GM19468 (cell line): ENCODE results near the gene ORAI3.

Experiments
- ATAC-seq: cut with Tn5 transposase; IDR thresholded peaks from one replicate; pipeline ENCODE4 v1.9.1; 2021; ENCODE audit warnings: mild to moderate bottlenecking, moderate library complexity, moderate number of reproducible peaks; ENCODE audit not compliant: unreplicated experiment; ENCODE audit errors: extremely low read depth

Gene ORAI3

DNA sequence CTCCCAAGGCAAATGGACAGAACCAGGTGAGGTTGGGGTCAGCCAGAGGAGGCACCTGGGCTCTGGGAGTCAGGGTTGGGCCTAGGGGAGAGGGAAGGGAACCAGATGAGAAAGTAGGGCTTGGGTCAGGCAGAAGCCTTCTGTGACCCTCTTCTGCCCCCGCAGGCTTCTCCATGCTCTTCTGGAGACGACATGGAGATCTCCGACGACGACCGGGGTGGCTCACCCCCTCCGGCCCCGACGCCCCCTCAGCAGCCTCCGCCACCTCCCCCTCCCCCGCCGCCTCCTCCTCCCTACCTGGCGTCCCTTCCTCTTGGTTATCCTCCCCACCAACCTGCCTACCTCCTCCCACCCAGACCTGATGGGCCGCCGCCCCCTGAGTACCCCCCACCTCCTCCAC lies 16.6 kb downstream of the ORAI3 start:
- no peak for ATAC-seq

DNA sequence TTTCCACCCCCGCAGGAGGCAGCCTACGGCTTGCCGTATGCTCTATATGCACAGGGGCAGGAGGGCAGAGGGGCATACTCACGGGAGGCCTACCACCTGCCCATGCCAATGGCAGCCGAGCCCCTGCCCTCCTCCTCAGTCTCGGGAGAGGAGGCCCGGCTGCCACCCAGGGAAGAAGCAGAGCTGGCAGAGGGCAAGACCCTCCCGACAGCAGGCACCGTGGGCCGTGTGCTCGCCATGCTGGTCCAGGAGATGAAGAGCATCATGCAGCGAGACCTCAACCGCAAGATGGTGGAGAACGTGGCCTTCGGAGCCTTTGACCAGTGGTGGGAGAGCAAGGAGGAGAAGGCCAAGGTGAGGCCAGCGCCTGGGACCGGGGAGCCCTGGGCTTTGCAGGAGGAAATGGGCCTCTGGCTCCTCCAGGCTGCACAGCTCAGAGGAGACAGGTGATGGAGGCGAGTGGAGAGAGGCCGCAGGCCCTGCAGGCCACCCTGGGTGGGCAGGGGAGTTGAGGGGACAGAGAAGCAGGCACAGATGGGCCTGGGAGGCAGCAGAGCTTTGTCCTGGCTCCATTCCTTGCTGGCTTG lies 17.3 kb downstream of the ORAI3 start:
- ATAC-seq: no peak

DNA sequence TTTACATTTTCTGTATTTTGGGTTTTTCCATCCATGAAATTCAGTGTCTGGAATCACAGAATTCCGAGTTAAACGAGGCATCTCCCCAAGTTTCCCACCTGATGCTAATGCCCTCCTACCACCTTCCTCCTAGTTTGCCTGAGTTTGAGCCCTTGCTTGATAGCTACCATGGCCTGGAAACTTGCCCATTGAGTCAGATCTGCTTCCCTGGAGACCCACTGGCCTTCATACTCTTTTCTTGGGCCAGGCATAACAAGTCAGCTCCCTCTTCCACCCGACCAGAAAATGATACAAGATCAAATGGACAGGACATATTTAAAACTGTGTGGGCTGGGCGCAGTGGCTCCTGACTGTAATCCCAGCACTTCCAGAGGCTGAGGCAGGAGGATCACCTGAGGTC lies 18.9 kb downstream of the ORAI3 start:
- ATAC-seq: no peak

DNA sequence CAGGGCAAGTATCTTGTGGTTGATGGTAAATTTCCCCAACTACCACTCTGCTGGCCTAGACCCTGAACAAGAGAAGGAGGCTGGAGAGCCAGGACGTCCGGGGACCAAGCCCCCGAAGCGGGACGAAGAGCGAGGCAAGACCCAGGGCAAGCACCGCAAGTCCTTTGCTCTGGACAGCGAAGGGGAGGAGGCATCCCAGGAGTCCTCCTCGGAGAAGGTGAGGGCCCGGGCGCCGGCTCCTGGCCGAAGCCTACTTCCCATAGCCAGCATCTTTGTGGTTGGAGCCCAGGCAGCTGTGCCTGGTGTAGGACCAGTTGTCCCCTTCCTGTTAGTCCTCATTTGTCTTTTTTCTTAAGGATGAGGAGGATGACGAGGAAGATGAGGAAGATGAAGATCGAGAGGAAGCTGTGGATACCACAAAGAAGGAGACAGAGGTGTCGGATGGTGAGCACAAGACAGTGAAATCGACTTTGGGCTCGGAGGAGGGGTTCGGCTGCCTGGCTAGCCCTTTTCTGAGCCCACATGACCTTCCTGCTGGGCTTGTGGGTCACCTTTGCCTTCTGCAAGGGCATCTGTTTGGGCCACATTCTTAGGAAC lies 20.5 kb downstream of the ORAI3 start:
- no peak for ATAC-seq

DNA sequence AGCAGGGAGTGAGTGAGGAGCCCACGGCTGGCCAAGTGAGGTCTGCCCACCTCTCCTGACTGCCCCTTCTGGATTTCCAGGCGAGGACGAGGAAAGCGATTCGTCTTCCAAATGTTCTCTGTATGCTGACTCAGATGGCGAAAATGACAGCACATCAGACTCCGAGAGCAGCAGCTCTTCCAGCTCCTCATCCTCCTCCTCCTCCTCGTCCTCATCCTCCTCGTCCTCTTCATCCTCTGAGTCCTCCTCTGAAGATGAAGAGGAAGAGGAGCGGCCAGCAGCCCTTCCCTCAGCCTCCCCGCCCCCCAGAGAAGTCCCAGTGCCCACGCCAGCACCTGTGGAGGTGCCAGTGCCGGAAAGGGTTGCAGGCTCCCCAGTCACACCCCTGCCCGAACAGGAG lies 22.4 kb downstream of the ORAI3 start:
- ATAC-seq: no peak

DNA sequence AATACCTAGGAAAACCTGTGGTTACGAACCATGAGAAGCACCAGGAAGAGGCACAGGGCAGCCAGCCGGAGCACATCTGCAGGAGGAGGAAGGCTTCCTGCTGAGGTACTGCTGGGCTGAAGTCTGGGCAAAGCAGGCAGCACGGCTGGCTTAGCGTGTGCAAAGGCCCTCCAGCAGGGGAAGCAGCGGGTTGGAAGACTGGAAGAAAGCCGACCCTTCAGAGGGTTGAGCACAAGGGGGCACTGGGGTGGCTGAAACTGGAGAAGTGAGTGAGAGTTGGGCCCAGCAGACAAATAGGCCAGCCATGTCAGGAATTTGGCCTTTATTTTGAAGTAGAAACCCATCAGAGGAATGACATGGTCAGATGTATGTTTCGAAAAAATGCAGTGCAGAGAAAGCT lies 24.0 kb downstream of the ORAI3 start:
- ATAC-seq: no peak

DNA sequence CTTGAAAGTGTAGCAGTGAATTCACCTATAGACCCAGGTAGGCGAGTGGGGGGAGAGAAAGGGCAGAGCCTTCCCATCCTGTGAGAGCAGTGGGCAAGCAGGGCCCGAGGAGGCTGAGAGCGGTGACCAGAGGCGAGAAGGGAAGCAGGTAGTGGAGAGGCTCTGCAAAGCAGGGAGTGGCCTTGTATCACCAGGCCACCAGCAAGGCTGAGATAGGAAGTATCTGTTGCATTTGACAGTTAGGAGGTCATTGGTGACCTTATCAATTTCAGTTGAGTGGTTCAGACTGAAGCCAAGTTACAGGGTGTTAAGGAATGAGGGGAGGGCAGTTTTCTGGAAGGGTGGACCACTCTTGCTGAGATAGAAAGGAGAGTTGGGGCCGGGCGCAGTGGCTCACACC lies 25.5 kb downstream of the ORAI3 start:
- no peak for ATAC-seq

DNA sequence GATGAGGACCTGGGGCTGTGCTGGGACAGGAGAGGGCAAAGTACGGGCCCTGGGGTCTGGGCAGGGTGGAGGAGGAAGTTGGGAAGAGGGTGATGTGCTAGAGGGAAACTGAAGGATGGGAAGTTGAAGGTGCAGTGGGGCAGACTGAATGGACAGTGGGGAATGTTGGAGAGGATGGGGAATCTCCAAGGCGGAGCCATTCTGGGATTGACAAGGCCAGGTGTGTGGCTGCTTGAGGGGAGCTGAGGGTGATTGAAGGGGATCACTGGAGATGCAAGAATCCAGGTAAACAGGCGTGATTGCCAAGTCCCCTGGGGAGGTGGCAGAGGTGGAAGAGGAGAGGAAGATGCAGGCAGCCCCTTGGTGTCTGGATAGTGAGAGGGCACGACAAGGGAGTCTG lies 27.6 kb downstream of the ORAI3 start:
- ATAC-seq: no peak

DNA sequence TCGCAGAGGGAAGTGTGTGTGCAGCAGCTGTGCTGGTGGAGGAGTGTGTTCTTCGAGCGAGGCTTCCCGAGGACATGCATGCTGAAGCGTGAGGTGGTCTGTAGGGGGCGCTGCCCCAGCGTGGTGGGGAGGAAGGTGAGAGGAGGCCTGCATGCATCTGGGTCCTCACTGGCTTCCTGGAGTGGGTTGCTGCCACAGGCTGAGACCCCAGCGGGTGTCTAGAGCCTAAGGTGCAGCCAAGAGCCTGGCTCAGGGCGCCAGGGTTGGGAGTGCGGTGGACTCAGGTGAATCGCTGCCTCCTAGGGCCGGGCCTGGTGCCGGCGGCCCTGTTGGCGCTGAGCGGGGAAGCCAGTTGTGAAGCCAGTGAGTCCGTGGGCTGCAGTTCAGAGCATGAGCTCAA lies 28.6 kb downstream of the ORAI3 start:
- ATAC-seq: no peak

DNA sequence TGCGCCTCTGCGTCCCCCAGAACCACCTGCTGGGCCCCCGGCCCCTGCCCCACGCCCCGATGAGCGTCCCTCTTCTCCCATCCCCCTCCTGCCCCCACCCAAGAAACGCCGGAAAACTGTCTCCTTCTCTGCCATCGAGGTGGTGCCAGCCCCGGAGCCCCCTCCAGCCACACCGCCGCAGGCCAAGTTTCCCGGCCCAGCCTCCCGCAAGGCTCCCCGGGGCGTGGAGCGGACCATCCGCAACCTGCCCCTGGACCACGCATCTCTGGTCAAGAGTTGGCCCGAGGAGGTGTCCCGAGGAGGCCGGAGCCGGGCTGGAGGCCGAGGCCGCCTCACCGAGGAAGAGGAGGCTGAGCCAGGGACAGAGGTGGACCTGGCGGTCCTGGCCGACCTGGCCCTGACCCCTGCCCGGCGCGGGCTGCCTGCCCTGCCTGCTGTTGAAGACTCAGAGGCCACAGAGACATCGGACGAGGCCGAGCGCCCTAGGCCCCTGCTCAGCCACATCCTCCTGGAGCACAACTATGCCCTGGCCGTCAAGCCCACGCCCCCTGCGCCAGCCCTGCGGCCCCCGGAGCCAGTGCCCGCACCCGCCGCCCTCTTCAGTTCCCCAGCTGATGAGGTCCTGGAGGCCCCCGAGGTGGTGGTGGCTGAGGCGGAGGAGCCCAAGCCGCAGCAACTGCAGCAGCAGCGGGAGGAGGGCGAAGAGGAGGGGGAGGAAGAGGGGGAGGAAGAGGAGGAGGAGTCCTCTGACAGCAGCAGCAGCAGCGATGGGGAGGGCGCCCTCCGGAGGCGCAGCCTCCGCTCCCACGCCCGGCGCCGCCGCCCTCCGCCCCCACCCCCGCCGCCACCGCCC lies 30.5 kb downstream of the ORAI3 start:
- no peak for ATAC-seq

DNA sequence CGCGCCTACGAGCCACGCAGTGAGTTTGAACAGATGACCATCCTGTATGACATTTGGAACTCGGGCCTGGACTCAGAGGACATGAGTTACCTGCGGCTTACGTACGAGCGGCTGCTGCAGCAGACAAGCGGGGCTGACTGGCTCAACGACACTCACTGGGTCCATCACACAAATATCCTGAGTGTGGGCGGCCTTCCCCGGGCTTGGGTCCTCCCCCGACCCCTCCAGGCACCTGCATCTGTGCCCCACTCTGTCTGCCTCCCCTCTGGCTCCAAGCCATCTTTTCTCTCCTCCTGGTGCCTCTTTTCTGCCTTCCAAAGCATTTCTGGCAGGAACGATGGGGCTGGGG lies 31.1 kb downstream of the ORAI3 start:
- ATAC-seq: no peak

DNA sequence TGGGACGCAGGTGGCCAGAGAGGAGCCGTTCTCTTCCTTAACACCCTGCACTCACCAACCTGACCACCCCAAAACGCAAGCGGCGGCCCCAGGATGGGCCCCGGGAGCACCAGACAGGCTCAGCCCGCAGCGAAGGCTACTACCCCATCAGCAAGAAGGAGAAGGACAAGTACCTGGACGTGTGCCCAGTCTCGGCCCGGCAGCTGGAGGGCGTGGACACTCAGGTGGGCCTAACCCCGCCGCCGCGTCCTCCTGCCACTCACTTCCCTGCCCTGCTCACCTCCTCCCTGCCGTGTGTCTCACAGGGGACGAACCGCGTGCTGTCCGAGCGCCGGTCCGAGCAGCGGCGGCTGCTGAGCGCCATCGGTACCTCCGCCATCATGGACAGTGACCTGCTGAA lies 31.6 kb downstream of the ORAI3 start:
- no peak for ATAC-seq

DNA sequence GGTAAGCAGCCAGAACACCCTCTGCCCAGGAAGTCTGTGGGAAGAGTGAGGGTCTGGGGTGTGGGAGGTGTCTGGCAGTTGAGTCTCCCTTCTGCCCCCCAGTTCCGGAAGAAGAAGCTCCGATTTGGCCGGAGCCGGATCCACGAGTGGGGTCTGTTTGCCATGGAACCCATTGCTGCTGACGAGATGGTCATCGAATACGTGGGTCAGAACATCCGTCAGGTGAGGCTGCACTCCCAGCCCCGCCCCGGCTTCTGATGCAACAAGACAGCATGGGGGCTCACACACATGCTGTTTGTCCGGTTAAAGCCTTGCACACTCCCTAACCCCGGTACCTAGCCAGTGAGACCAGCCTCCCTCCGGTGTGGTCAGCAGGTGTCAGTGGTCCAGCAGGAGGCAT lies 32.1 kb downstream of the ORAI3 start:
- no peak for ATAC-seq

DNA sequence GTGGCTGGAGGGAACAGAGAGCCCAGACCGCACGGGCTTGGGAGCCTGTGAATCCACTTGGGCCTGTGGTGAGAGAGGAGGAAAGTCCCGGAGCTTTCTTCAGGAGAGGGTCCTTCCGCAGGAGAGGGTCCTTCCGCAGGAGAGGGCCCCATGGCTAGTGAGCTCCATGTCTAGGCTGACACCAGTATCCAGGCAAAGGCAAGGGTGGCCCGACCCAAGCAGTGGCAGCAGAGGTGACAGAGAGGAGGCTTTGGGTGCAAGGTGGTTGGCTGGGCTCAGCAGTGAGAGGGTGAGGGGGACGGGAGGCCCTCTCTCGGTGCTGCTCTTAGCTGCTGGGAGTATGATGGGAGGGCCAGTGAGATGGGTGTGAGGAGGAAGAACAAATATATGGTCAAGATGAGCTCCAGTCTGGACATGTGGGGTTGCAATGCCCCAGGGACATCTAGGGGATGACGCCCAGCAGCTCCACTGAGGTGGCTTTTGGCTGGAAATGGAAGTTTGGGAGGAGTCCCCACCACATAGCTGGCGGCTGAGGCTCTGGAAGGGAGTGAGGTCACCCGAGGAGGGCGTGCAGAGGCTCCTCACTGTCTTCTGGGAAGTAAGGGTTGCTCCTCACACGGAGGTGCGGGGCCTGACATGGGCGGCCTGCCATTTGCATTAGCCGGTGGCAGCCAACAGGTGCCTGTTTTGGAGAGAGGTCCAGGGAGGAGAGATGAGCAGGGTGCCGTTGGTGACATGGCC lies 33.9 kb downstream of the ORAI3 start:
- ATAC-seq: no peak

DNA sequence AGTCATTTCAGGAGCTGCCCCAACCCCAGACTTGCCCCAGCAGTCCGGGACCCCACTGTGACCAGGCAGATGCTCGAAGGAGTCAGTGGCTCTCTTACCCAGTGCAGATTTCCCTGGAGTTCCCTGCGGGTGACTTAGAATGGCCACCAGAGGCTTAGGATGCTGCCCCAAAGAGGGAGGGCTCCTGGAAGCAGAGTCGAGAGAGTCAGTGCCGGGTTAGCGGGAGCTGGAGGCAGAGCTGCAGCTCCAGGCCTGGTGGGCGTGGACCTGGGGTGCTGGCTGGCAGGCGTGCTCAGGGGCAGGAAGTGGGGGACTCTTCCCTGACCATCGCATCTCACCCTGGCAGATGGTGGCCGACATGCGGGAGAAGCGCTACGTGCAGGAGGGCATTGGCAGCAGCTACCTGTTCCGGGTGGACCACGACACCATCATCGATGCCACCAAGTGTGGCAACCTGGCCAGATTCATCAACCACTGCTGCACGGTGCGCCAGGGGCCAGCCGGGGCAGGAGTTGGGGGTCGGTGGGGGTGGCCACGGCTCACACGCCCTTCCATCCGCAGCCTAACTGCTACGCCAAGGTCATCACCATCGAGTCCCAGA lies 34.5 kb downstream of the ORAI3 start:
- ATAC-seq: no peak

DNA sequence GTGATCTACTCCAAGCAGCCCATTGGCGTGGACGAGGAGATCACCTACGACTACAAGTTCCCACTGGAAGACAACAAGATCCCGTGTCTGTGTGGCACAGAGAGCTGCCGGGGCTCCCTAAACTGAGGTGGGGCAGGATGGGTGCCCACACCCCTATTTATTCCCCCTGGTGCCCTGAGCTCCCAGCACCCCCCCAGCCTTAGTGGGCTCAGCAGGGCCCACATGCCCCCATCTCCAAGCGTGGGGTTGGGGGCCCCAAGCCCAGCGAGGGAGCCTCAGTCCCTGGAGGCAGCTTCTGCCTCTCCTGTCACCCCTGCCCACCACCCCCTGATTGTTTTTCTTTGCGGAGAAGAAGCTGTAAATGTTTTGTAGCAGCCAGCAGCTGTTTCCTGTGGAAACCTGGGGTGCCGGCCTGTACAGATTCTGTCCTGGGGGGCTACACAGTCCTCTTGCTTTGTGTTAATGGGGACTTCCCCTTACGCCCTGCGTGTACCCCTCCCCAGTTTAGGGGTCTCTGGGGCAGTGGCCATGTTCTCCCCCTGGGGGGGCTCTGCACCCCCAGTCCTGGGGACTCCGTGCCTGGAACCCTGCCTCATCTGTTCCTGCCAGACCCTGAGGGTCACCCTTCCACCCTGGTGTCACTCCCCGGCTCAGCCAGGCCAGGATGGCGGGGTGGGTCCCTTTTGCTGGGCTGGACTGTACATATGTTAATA lies 35.2 kb downstream of the ORAI3 start:
- no peak for ATAC-seq

DNA sequence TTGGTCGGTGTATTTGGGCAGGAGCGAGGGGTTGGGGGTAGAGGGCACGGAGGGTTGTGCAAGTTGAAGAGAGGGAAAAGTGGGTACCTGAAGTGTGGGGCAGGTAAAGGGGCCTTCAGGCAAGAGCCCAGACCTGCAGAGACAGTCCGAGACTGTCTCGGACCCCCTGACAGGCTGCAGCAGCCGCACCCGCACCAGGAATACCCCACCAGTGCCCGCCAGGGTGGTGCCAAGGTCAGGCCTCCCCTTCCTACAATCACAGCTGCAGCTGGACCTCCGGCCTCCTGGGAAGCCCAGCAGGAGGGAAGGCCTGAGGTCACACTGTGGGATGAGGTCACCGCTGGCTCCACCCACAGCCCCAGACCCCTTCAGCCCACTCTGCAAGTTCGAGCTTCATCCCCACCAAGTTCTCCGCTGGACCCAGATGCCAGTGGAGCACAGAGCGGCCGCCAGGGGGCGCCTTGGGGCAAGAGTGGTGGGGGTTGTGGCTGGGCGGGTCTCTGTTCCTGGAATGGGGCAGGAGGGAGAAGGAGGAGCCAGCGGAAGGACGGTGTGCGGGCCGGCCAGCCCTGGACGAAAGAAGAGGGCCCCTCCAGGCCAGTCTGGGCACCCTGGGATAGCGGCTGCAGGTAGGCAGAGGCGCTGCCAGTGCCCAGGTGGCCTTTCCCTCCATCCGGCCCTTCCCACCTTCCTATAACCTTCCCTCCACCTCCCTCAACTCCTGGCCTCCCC lies 36.0 kb downstream of the ORAI3 start, which contains the start of gene HSD3B7:
HSD3B7 (plus strand) TSS at position 539 of the 732 bp plus-strand sequence. CDS start 452 bp downstream, outside the sequence.
- no peak for ATAC-seq

DNA sequence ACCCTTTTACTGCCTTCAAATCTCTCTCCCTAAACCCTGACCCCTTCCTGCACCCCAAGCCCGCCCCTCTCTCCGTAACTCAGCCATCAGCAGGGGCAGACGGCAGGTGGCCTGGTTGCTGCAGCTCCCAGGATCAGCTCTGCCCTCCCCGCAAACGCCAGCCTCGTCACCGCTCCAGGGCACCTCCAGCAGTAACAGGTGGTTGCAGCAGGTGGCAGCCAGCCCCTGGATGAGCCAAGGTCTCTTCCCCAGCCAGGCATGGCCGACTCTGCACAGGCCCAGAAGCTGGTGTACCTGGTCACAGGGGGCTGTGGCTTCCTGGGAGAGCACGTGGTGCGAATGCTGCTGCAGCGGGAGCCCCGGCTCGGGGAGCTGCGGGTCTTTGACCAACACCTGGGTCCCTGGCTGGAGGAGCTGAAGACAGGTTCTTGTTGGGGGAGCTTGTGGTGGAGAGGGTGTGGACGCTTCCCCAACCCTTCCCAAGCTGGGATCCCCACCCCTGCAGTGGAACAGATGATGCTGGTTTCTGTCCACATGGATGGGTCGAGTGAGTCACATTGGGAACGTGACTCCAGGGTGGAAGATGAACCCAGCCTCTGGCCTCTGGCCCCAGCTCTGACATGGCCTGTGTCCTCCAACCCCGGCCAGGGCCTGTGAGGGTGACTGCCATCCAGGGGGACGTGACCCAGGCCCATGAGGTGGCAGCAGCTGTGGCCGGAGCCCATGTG lies 36.7 kb downstream of the ORAI3 start:
- no peak for ATAC-seq
